OCI-LY7 (cell line): ENCODE results near the gene GOLGA5. TPM values are rescaled to one million over a fixed set of nuclear protein-coding genes. Genes with fewer than 3 reads are reported as not detected.

Source experiments
- BruUV-seq: library from RNA; stranded (reverse); fragments of 400-500 nt; replicated peaks from 2 replicates; lab custom pipeline; 2021; lab: Mats Ljungman, UMichigan
- CTCF ChIA-PET: fragments of 300-600 bp; sonication (Branson Sonifier 250); formaldehyde crosslinking; loops from one replicate; lab custom pipeline; 2022; ENCODE audit warnings: antibody characterized with exemption; ENCODE audit not compliant: unreplicated experiment; lab: Charles Lee
- POLR2A ChIA-PET: fragments of 300-600 bp; sonication (Branson Sonifier 250); formaldehyde crosslinking; loops from one replicate; lab custom pipeline; 2022; ENCODE audit warnings: antibody characterized with exemption; lab: Charles Lee
- DNase-seq: peaks from one replicate; pipeline ENCODE4 v3.0.0-alpha.2; 2015; ENCODE audit warnings: low spot score
- H2AFZ ChIP-seq: fragments of 200-600 bp; sonication (generic), shearing (Covaris generic); 2 replicates; pipeline ENCODE4 v1.6.1; 2014; ENCODE audit warnings: mild to moderate bottlenecking, antibody characterized with exemption, low read length, moderate library complexity
- H3K27ac ChIP-seq: fragments of 200-600 bp; sonication (generic); 2 replicates; pipeline ENCODE4 v1.5.1; 2014; ENCODE audit warnings: mixed run types, low read depth, mild to moderate bottlenecking, moderate library complexity, low read length, inconsistent platforms; ENCODE audit not compliant: poor library complexity, severe bottlenecking
- H3K36me3 ChIP-seq: fragments of 200-600 bp; sonication (generic); 2 replicates; pipeline ENCODE4 v1.6.1; 2014; ENCODE audit warnings: mild to moderate bottlenecking, antibody characterized with exemption, low read length, moderate library complexity, mixed read lengths; ENCODE audit not compliant: insufficient read depth
- H3K4me1 ChIP-seq: fragments of 200-600 bp; sonication (generic); 2 replicates; pipeline ENCODE4 v1.5.1; 2014; ENCODE audit warnings: mild to moderate bottlenecking, low read length; ENCODE audit not compliant: insufficient read depth, poor library complexity, severe bottlenecking
- H3K4me2 ChIP-seq: fragments of 200-600 bp; sonication (generic); 2 replicates; pipeline ENCODE4 v1.6.1; 2014; ENCODE audit warnings: mild to moderate bottlenecking, low read length
- H3K4me3 ChIP-seq: fragments of 200-600 bp; sonication (generic); 2 replicates; pipeline ENCODE4 v1.5.1; 2014; ENCODE audit warnings: mild to moderate bottlenecking, low read depth, low read length; ENCODE audit not compliant: poor library complexity, severe bottlenecking
- H3K79me2 ChIP-seq: fragments of 200-600 bp; sonication (generic); 2 replicates; pipeline ENCODE4 v1.6.1; 2016; ENCODE audit warnings: low read depth, mild to moderate bottlenecking, low read length, moderate library complexity, mixed read lengths; ENCODE audit not compliant: insufficient read depth
- H3K9me2 ChIP-seq: fragments of 200-600 bp; sonication (generic); 2 replicates; pipeline ENCODE4 v1.6.1; 2016; ENCODE audit warnings: mild to moderate bottlenecking, low read length, mixed read lengths; ENCODE audit not compliant: insufficient read depth
- H3K9me3 ChIP-seq: fragments of 200-600 bp; sonication (generic); 2 replicates; pipeline ENCODE4 v1.6.1; 2014; ENCODE audit warnings: mild to moderate bottlenecking, mixed run types, low read length, mixed read lengths
- H4K20me1 ChIP-seq: fragments of 200-600 bp; sonication (generic); 2 replicates; pipeline ENCODE4 v1.6.1; 2014; ENCODE audit warnings: mild to moderate bottlenecking, antibody characterized with exemption, low read length, moderate library complexity, mixed read lengths; ENCODE audit not compliant: insufficient read depth
- EZH2phosphoT487 ChIP-seq: fragments of 200-600 bp; sonication (generic); IDR thresholded peaks from 2 replicates; pipeline ENCODE4 v1.6.1; 2018; ENCODE audit warnings: low read depth, borderline replicate concordance, mild to moderate bottlenecking, mixed run types, antibody characterized with exemption, low read length, moderate library complexity, mixed read lengths
- intact Hi-C: fragments of 100-400 bp; cut with micrococcal nuclease; formaldehyde crosslinking; loops from one replicate; pipeline ENCODE4 v1.10.0; 2022; ENCODE audit not compliant: unreplicated experiment
- total RNA-seq, 2 experiments: library from RNA; depleted of rRNA in 1 of 2; stranded (reverse); fragments of >200 nt in 1 of 2; shearing (Covaris generic) in 1 of 2; gene quantifications; 2 replicates each; pipeline ENCODE4 v1.2.3, GENCODE V29; 2014 to 2022
- TF ChIP-seq, protein P1 (sequence below): fragments of 200-600 bp; sonication (generic); conservative IDR thresholded peaks from 2 replicates; pipeline ENCODE4 v1.5.1; 2014; ENCODE audit warnings: mild to moderate bottlenecking, antibody characterized with exemption, low read length, moderate library complexity, mixed read lengths

Gene GOLGA5
- total RNA-seq, 2 experiments from 2014 or later, result 13.3 to 19.8 TPM

DNA sequence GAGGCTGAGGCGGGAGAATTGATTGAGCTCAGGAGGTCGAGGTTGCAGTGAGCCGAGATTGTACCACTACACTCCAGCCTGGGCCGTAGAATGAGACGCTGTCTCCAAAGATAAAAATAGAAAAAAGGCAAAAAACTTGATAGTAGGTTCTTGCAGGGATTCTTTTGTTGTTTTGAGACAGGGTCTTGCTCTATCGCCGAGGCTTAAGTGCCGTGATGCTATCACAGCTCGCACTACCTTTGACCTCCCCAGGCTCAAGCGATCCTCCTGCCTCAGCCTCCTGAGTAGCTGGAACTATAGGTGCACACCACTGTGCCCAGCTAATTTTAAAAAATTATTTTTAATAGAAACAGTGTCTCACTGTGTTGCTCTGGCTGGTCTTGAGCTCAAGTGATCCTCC lies 4.7 kb downstream of the GOLGA5 start:
- Histone ChIP-seq H3K36me3 (peaks cover 53% of the 10 kb centered on the region), H3K4me2 (no peak overlapping the region), H3K9me3 (no peaks in the 10 kb centered on the region), H4K20me1 (no peaks in the 10 kb centered on the region), H3K4me3 (no peak overlapping the region), H3K4me1 (peaks cover 17% of the 10 kb centered on the region), H2AFZ (no peak overlapping the region), H3K27ac (no peak overlapping the region), H3K79me2 (peaks cover 63% of the 10 kb centered on the region), H3K9me2 (no peaks in the 10 kb centered on the region)
- DNase-seq, result no peak
- intact Hi-C loops, result no loop called here
- TF ChIP-seq, protein P1, sequence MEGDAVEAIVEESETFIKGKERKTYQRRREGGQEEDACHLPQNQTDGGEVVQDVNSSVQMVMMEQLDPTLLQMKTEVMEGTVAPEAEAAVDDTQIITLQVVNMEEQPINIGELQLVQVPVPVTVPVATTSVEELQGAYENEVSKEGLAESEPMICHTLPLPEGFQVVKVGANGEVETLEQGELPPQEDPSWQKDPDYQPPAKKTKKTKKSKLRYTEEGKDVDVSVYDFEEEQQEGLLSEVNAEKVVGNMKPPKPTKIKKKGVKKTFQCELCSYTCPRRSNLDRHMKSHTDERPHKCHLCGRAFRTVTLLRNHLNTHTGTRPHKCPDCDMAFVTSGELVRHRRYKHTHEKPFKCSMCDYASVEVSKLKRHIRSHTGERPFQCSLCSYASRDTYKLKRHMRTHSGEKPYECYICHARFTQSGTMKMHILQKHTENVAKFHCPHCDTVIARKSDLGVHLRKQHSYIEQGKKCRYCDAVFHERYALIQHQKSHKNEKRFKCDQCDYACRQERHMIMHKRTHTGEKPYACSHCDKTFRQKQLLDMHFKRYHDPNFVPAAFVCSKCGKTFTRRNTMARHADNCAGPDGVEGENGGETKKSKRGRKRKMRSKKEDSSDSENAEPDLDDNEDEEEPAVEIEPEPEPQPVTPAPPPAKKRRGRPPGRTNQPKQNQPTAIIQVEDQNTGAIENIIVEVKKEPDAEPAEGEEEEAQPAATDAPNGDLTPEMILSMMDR, result no peak
- TF ChIP-seq EZH2phosphoT487, result no peak
- BruUV-seq, result no TSS peak
- ChIA-PET POLR2A (interaction anchor here (0.9 to 1.7 kb wide), 3 partner anchors 12 to 13 kb away, joined by 4 to 5 read pairs (median 5); no protein-coding TSS in a partner anchor), CTCF (no interaction called here)

DNA sequence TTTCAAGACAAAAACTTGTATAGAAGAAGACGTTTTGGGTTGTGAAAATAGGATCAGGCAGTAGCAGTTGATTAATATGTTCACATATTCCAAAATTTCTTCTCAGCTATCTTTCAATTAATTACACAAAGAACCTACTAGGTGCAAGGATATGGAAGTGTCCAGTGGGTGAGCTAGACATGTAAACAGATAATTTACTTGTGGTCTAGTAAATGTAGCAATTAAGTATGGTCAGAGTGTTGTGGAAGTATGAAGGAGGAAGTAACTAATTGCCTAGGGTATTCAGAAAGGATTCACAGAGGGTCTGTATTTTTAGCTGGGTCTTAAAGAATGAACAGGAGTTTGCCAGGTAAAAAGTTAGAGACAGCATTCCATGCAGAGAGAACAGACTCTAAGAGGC lies 5.9 kb downstream of the GOLGA5 start:
- ChIA-PET CTCF (no interaction called here), POLR2A (interaction anchor here (0.7 kb wide), 1 partner anchor 30 kb away, joined by 3 read pairs; no protein-coding TSS in a partner anchor)
- H3K4me2 ChIP-seq, result 0 out of 2 replicates have a peak overlapping the region, but pooled peaks have one; percentile 7

DNA sequence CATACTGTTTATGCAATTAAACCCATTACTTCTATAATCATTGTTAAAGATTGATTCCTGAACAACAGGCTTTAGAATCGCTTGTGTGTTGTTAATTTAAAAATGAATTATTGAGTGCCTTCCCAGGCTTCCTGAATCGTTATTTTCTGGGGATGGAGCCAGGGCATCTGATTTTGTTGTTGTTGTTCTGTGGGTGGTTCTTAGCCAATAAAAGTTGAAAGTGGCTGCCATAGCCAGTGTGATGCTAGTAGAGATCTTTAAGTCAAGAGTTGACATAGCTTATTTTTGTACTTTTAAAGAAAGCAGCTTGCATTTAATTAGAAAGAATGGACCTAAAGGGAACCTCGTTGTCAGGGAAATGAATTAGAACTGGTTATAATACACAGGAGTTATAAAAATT lies 6.4 kb downstream of the GOLGA5 start:
- H3K4me3 ChIP-seq, result no peak overlapping the region
- intact Hi-C loops, result no loop called here
- TF ChIP-seq, protein P1, result no peak
- H3K79me2 ChIP-seq, result peaks cover 64% of the 10 kb centered on the region
- CTCF ChIA-PET, result no interaction called here
- no peaks in the 10 kb centered on the region for H3K9me3 ChIP-seq
- no TSS peak for BruUV-seq
- no peak overlapping the region for H3K27ac ChIP-seq
- H3K4me1 ChIP-seq, result peaks cover 9% of the 10 kb centered on the region
- no peaks in the 10 kb centered on the region for H4K20me1 ChIP-seq
- no peak for DNase-seq
- H2AFZ ChIP-seq, result no peak overlapping the region
- 0 out of 2 replicates have a peak overlapping the region, but pooled peaks have one; percentile 7 for H3K4me2 ChIP-seq
- no peaks in the 10 kb centered on the region for H3K9me2 ChIP-seq
- POLR2A ChIA-PET, result interaction anchor here (0.6 to 1.0 kb wide), 4 partner anchors 11 to 1197 kb away, joined by 3 to 4 read pairs (median 3); partner anchors contain the start of gene CCDC197
- peaks cover 66% of the 10 kb centered on the region for H3K36me3 ChIP-seq

More for the DNA sequence above, 5.9 kb downstream of the GOLGA5 start:
- intact Hi-C loops, result no loop called here
- Histone ChIP-seq H3K4me3 (no peak overlapping the region), H3K36me3 (peaks cover 61% of the 10 kb centered on the region), H2AFZ (no peak overlapping the region), H3K9me3 (no peaks in the 10 kb centered on the region), H3K27ac (no peak overlapping the region), H4K20me1 (no peaks in the 10 kb centered on the region), H3K9me2 (no peaks in the 10 kb centered on the region), H3K79me2 (peaks cover 64% of the 10 kb centered on the region), H3K4me1 (peaks cover 14% of the 10 kb centered on the region)
- TF ChIP-seq, protein P1, result no peak
- no peak for TF ChIP-seq EZH2phosphoT487
- BruUV-seq, result no TSS peak
- DNase-seq, result no peak
